Left ventricle myocardium superior (tissue), 1 donor: Measurements from ENCODE around the gene RNF220. TPM values are rescaled to one million over a fixed set of nuclear protein-coding genes. Genes with fewer than 3 reads are reported as not detected.
A peak's percentile ranks its signal among the peaks of the same experiment; 100 is the strongest.

ENCODE experiments used
- ATAC-seq: fragments of 200-7000 bp; cut with Tn5 transposase; one replicate; pipeline ENCODE4 v1.9.1; 2020; ENCODE audit warnings: mild to moderate bottlenecking, moderate library complexity
- DNase-seq: peaks from one replicate; pipeline ENCODE4 v3.0.0-alpha.2; 2020
- intact Hi-C: fragments of 100-400 bp; cut with micrococcal nuclease; formaldehyde crosslinking; loops from one replicate; pipeline ENCODE4 v1.11.0; 2022
- total RNA-seq: library from RNA; stranded (reverse); fragmentation: NEBNext Ultra II Directional; extraction: Animal tissue kit (Norgen Biotek cat#: 25700); gene quantifications from one replicate; pipeline ENCODE4 v1.2.1, GENCODE V29; 2021
- donor health status: DM: no; HTN: yes; CAD: no; lungs with severe emphysema.

RNF220 gene
- total RNA-seq, 1 donor from 2014 or later = 71.2 TPM

- ATAC-seq = no peak
- intact Hi-C loops = no loop called here
- DNase-seq = no peak
Measured at GRCh38 chr1:44675186-44675585, 270.1 kb downstream of the RNF220 start.

GRCh38 chr1:44676484-44677200 is 271.6 kb downstream of the RNF220 start:
- intact Hi-C loops = no loop called here
- ATAC-seq = no peak
- DNase-seq = no peak

- intact Hi-C loops = no loop called here
- DNase-seq (no peak), ATAC-seq (no peak)
Measured at GRCh38 chr1:44677201-44677766, 272.2 kb downstream of the RNF220 start.

GRCh38 chr1:44678120-44678519 is 273.1 kb downstream of the RNF220 start:
- DNase-seq (no peak), ATAC-seq (no peak)
- intact Hi-C loops = no loop called here

GRCh38 chr1:44678626-44679025 is 273.6 kb downstream of the RNF220 start:
- intact Hi-C loops = no loop called here
- ATAC-seq = no peak
- no peak for DNase-seq

- intact Hi-C loops = no loop called here
- no peak for ATAC-seq
- DNase-seq = no peak
Measured at GRCh38 chr1:44679468-44679867, 274.4 kb downstream of the RNF220 start.

GRCh38 chr1:44681905-44682882 is 277.1 kb downstream of the RNF220 start:
- intact Hi-C loops = no loop called here
- no peak for ATAC-seq
- no peak for DNase-seq

- DNase-seq = no peak
- intact Hi-C loops = no loop called here
- no peak for ATAC-seq
Measured at GRCh38 chr1:44682883-44683265, 277.8 kb downstream of the RNF220 start.

GRCh38 chr1:44684525-44684924 is 279.5 kb downstream of the RNF220 start:
- intact Hi-C loops = no loop called here
- DNase-seq = no peak
- ATAC-seq = no peak

GRCh38 chr1:44685218-44685617 is 280.2 kb downstream of the RNF220 start:
- intact Hi-C loops = no loop called here
- DNase-seq (no peak), ATAC-seq (no peak)

GRCh38 chr1:44685881-44686280 is 280.8 kb downstream of the RNF220 start:
- ATAC-seq = no peak
- DNase-seq = no peak
- intact Hi-C loops = no loop called here

GRCh38 chr1:44688760-44689446 is 283.8 kb downstream of the RNF220 start:
- ATAC-seq (no peak), DNase-seq (no peak)
- intact Hi-C loops = no loop called here

GRCh38 chr1:44689447-44689765 is 284.4 kb downstream of the RNF220 start:
- DNase-seq (no peak), ATAC-seq (no peak)
- intact Hi-C loops = no loop called here

GRCh38 chr1:44693159-44693558 is 288.1 kb downstream of the RNF220 start:
- ATAC-seq (no peak), DNase-seq (no peak)
- intact Hi-C loops = no loop called here

GRCh38 chr1:44693900-44694299 is 288.8 kb downstream of the RNF220 start:
- ATAC-seq (no peak), DNase-seq (no peak)
- intact Hi-C loops = no loop called here

GRCh38 chr1:44694863-44695478 is 289.9 kb downstream of the RNF220 start:
- intact Hi-C loops = no loop called here
- ATAC-seq = no peak
- no peak for DNase-seq

GRCh38 chr1:44695671-44696070 is 290.6 kb downstream of the RNF220 start:
- ATAC-seq (no peak), DNase-seq (no peak)
- intact Hi-C loops = no loop called here

GRCh38 chr1:44696101-44696500 is 291.0 kb downstream of the RNF220 start:
- intact Hi-C loops = no loop called here
- DNase-seq = no peak
- no peak for ATAC-seq

GRCh38 chr1:44696789-44697345 is 291.8 kb downstream of the RNF220 start:
- ATAC-seq (peak; percentile 40), DNase-seq (no peak)
- intact Hi-C loops = no loop called here
